Measurements from ENCODE around the gene LAMC3.

GRCh38 chr9:131006601-131007000, 2.4 kb upstream of the LAMC3 start:
- no peak for TF ChIP-seq EZH2phosphoT487 (IDR thresholded peaks at IDR 0.05)
- TF ChIP-seq, protein P1, sequence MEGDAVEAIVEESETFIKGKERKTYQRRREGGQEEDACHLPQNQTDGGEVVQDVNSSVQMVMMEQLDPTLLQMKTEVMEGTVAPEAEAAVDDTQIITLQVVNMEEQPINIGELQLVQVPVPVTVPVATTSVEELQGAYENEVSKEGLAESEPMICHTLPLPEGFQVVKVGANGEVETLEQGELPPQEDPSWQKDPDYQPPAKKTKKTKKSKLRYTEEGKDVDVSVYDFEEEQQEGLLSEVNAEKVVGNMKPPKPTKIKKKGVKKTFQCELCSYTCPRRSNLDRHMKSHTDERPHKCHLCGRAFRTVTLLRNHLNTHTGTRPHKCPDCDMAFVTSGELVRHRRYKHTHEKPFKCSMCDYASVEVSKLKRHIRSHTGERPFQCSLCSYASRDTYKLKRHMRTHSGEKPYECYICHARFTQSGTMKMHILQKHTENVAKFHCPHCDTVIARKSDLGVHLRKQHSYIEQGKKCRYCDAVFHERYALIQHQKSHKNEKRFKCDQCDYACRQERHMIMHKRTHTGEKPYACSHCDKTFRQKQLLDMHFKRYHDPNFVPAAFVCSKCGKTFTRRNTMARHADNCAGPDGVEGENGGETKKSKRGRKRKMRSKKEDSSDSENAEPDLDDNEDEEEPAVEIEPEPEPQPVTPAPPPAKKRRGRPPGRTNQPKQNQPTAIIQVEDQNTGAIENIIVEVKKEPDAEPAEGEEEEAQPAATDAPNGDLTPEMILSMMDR (IDR thresholded peaks at IDR 0.05): no peak
- no peak for TF ChIP-seq EZH2 (IDR thresholded peaks at IDR 0.05)

Data from neural progenitor cell (in vitro differentiated cells).